SU-DHL-6 (cell line): ENCODE results near the gene YWHAQ.

Experiments used
- H2AFZ ChIP-seq: fragments of 200-600 bp; sonication (generic); 2 replicates; pipeline ENCODE4 v1.6.1; 2014; ENCODE audit warnings: low read depth, mild to moderate bottlenecking, moderate library complexity, mixed read lengths, antibody characterized with exemption, low read length; ENCODE audit not compliant: severe bottlenecking
- H3F3A ChIP-seq: fragments of 200-600 bp; shearing (Covaris generic); 2 replicates; pipeline ENCODE4 v1.6.0; 2016; ENCODE audit warnings: antibody characterized with exemption, mild to moderate bottlenecking; ENCODE audit not compliant: insufficient read depth
- H3K27ac ChIP-seq: fragments of 200-600 bp; sonication (generic); 2 replicates; pipeline ENCODE4 v1.5.1; 2016; ENCODE audit warnings: low read depth, mild to moderate bottlenecking, low read length, moderate library complexity, mixed read lengths
- H3K27me3 ChIP-seq: fragments of 200-600 bp; sonication (generic), shearing (Covaris generic); 2 replicates; pipeline ENCODE4 v1.6.0; 2014; ENCODE audit warnings: mild to moderate bottlenecking, low read length
- H3K36me3 ChIP-seq: fragments of 200-600 bp; sonication (generic); 2 replicates; pipeline ENCODE4 v1.6.1; 2014; ENCODE audit warnings: mild to moderate bottlenecking, low read length, mixed read lengths
- H3K4me2 ChIP-seq: fragments of 300-600, 200-600 bp; shearing (Covaris generic), sonication (generic); 2 replicates; pipeline ENCODE4 v1.6.0; 2014; ENCODE audit warnings: low read length, low read depth, mild to moderate bottlenecking; ENCODE audit not compliant: poor library complexity, severe bottlenecking
- H3K4me3 ChIP-seq: fragments of 200-600 bp; sonication (generic); 2 replicates; pipeline ENCODE4 v1.5.1; 2014; ENCODE audit warnings: antibody characterized with exemption, low read length, mild to moderate bottlenecking, mixed read lengths; ENCODE audit not compliant: insufficient read depth, poor library complexity, severe bottlenecking
- H3K79me2 ChIP-seq: fragments of 200-600 bp; sonication (generic); 2 replicates; pipeline ENCODE4 v1.6.1; 2014; ENCODE audit warnings: mild to moderate bottlenecking, low read length, moderate library complexity; ENCODE audit not compliant: insufficient read depth
- H3K9ac ChIP-seq: fragments of 200-600 bp; sonication (generic); 2 replicates; pipeline ENCODE4 v1.7.0; 2014; ENCODE audit warnings: mild to moderate bottlenecking, low read length
- H3K9me2 ChIP-seq: fragments of 200-600 bp; sonication (generic); replicated peaks from 2 replicates; pipeline ENCODE4 v1.6.1; 2014; ENCODE audit warnings: low read length; ENCODE audit not compliant: insufficient read depth
- H3K9me3 ChIP-seq: fragments of 200-600 bp; sonication (generic); 2 replicates; pipeline ENCODE4 v1.6.1; 2014; ENCODE audit warnings: low read length, mixed read lengths; ENCODE audit not compliant: insufficient read depth
- H4K20me1 ChIP-seq: fragments of 200-600 bp; sonication (generic); 2 replicates; pipeline ENCODE4 v1.6.1; 2014; ENCODE audit warnings: low read depth, mild to moderate bottlenecking, antibody characterized with exemption, low read length, moderate library complexity, mixed read lengths
- CTCF ChIP-seq: fragments of 200-600 bp; sonication (generic); IDR thresholded peaks from one replicate; pipeline ENCODE4 v1.5.1; 2017; ENCODE audit warnings: antibody characterized with exemption, mild to moderate bottlenecking, low read length, moderate library complexity; ENCODE audit not compliant: insufficient read depth, poor library complexity, severe bottlenecking
- EZH2phosphoT487 ChIP-seq: fragments of 200-600 bp; sonication (generic), shearing (Covaris generic); conservative IDR thresholded peaks from 2 replicates; pipeline ENCODE4 v1.6.1; 2018; ENCODE audit warnings: mild to moderate bottlenecking, antibody characterized with exemption, low read length, moderate library complexity, mixed read lengths

The YWHAQ gene

GRCh38 chr2:9556121-9556743 is 74.6 kb downstream of the YWHAQ start:
- H3F3A ChIP-seq = peaks cover 42% of the 10 kb centered on the region
- H3K9me3 ChIP-seq = no peaks in the 10 kb centered on the region
- peak overlapping the region; percentile 99 for H3K4me2 ChIP-seq
- no peaks in the 10 kb centered on the region for H3K27me3 ChIP-seq
- peaks cover 4% of the 10 kb centered on the region; the same call in 1 of the 2 replicates for H4K20me1 ChIP-seq
- TF ChIP-seq EZH2phosphoT487 = no peak
- no peak for TF ChIP-seq CTCF
- peak overlapping the region; percentile 34 for H2AFZ ChIP-seq
- no peaks in the 10 kb centered on the region for H3K36me3 ChIP-seq
- peak overlapping the region; percentile 81 for H3K4me3 ChIP-seq
- peaks cover 58% of the 10 kb centered on the region for H3K79me2 ChIP-seq
- peak overlapping the region; percentile 89 for H3K9ac ChIP-seq
- H3K27ac ChIP-seq = peak overlapping the region; percentile 100
- H3K9me2 ChIP-seq = no peaks in the 10 kb centered on the region

- H2AFZ ChIP-seq = peak within 1 kb of the TSS; percentile 34
- no peaks in the 10 kb centered on the region for H3K36me3 ChIP-seq
- TF ChIP-seq CTCF (no peak), EZH2phosphoT487 (no peak)
- H3K9me2 ChIP-seq = no peaks in the 10 kb centered on the region
- no peaks in the 10 kb centered on the region for H3K27me3 ChIP-seq
- peak within 1 kb of the TSS; percentile 100 for H3K27ac ChIP-seq
- H3K4me3 ChIP-seq = peak within 1 kb of the TSS; percentile 81
- H3K4me2 ChIP-seq = peak within 1 kb of the TSS; percentile 100
- peaks cover 4% of the 10 kb centered on the region; the same call in 1 of the 2 replicates for H4K20me1 ChIP-seq
- H3F3A ChIP-seq = peaks cover 49% of the 10 kb centered on the region
- no peaks in the 10 kb centered on the region for H3K9me3 ChIP-seq
- H3K9ac ChIP-seq = peak within 1 kb of the TSS; percentile 89
- H3K79me2 ChIP-seq = peaks cover 65% of the 10 kb centered on the region
These were observed 75.3 kb downstream of the YWHAQ start, which contains the start of gene ADAM17 for GRCh38 chr2:9555297-9556120. Gene ADAM17, minus strand, starts transcription at chr2:9555830. Its CDS starts 225 bp downstream, at chr2:9555605.

- H3K4me2 ChIP-seq = peak overlapping the region; percentile 100
- TF ChIP-seq CTCF (no peak), EZH2phosphoT487 (no peak)
- H3K27me3 ChIP-seq = no peaks in the 10 kb centered on the region
- peak overlapping the region; percentile 89 for H3K9ac ChIP-seq
- H2AFZ ChIP-seq = no peak overlapping the region
- peaks cover 71% of the 10 kb centered on the region for H3K79me2 ChIP-seq
- peak overlapping the region; percentile 81 for H3K4me3 ChIP-seq
- H3K27ac ChIP-seq = peak overlapping the region; percentile 100
- H3F3A ChIP-seq = peaks cover 55% of the 10 kb centered on the region
- no peaks in the 10 kb centered on the region for H3K36me3 ChIP-seq
- H4K20me1 ChIP-seq = peaks cover 4% of the 10 kb centered on the region; the same call in 1 of the 2 replicates
- H3K9me2 ChIP-seq = no peaks in the 10 kb centered on the region
- H3K9me3 ChIP-seq = no peaks in the 10 kb centered on the region
These were observed 75.9 kb downstream of the YWHAQ start for GRCh38 chr2:9554921-9555296.
